IMR-90 (cell line): ENCODE data around the gene PLXNA4. TPM values are rescaled to one million over a fixed set of nuclear protein-coding genes. Genes with fewer than 3 reads are reported as not detected.

Experiments used
- ATAC-seq: fragments of 200-7000 bp; cut with Tn5 transposase; 2 replicates; pipeline ENCODE4 v1.9.1; 2020; ENCODE audit warnings: low read depth, mild to moderate bottlenecking, moderate library complexity
- BruUV-seq: library from RNA; stranded (reverse); fragments of 400-500 nt; replicated peaks from 2 replicates; lab custom pipeline; 2021; lab: Mats Ljungman, UMichigan
- CTCF ChIA-PET: fragments of 300-600 bp; formaldehyde crosslinking; extraction: SDS; loops from one replicate; lab custom pipeline; 2021; ENCODE audit warnings: antibody characterized with exemption; lab: Yijun Ruan, JAX
- POLR2A ChIA-PET: fragments of 300-600 bp; sonication (Branson Sonifier 250); formaldehyde crosslinking; loops from one replicate; lab custom pipeline; 2022; ENCODE audit warnings: antibody characterized with exemption; ENCODE audit not compliant: unreplicated experiment; lab: Charles Lee
- DNase-seq: peaks from one replicate; pipeline ENCODE4 v3.0.0; 2013
- H2AFZ ChIP-seq: replicated peaks from 2 replicates; pipeline ENCODE3; 2013; ENCODE audit warnings: low read length, mild to moderate bottlenecking; ENCODE audit not compliant: poor library complexity
- H2AK5ac ChIP-seq: 2 replicates; pipeline ENCODE4 v1.6.1; 2013; ENCODE audit warnings: low read depth, low read length, inconsistent platforms
- H2AK9ac ChIP-seq: replicated peaks from 2 replicates; pipeline ENCODE3; 2013; ENCODE audit warnings: mild to moderate bottlenecking, low read depth, low read length, moderate library complexity; ENCODE audit not compliant: poor library complexity
- H2BK120ac ChIP-seq: 2 replicates; pipeline ENCODE4 v1.6.1; 2013; ENCODE audit warnings: low read depth, low read length, inconsistent platforms
- H2BK15ac ChIP-seq: 3 replicates; pipeline ENCODE4 v1.6.1; 2013; ENCODE audit warnings: low read depth, low read length, inconsistent platforms
- H2BK20ac ChIP-seq: 2 replicates; pipeline ENCODE4 v1.6.1; 2013; ENCODE audit warnings: low read depth, mild to moderate bottlenecking, inconsistent platforms, low read length, moderate library complexity
- H2BK5ac ChIP-seq: 2 replicates; pipeline ENCODE4 v1.6.1; 2013; ENCODE audit warnings: mild to moderate bottlenecking, low read depth, low read length, inconsistent platforms; ENCODE audit not compliant: poor library complexity, severe bottlenecking
- H3K14ac ChIP-seq: replicated peaks from 2 replicates; pipeline ENCODE4 v1.6.1; 2013; ENCODE audit warnings: low read depth, low read length, inconsistent platforms
- H3K18ac ChIP-seq: 2 replicates; pipeline ENCODE4 v1.6.1; 2013; ENCODE audit warnings: low read depth, low read length, control low read depth
- H3K23ac ChIP-seq: 2 replicates; pipeline ENCODE4 v1.6.1; 2013; ENCODE audit warnings: low read depth, low read length, inconsistent platforms
- H3K27ac ChIP-seq: 2 replicates; pipeline ENCODE4 v1.5.1; 2013; ENCODE audit warnings: mild to moderate bottlenecking, control low read depth, low read length; ENCODE audit not compliant: insufficient read depth
- H3K27me3 ChIP-seq: 2 replicates; pipeline ENCODE4 v1.6.1; 2013; ENCODE audit warnings: low read length; ENCODE audit not compliant: control insufficient read depth, insufficient read depth
- H3K36me3 ChIP-seq: 2 replicates; pipeline ENCODE4 v1.6.1; 2013; ENCODE audit warnings: low read length, mixed read lengths; ENCODE audit not compliant: control insufficient read depth, insufficient read depth
- H3K4ac ChIP-seq: 2 replicates; pipeline ENCODE4 v1.6.1; 2013; ENCODE audit warnings: low read depth, low read length, inconsistent platforms
- H3K4me1 ChIP-seq: 2 replicates; pipeline ENCODE4 v1.6.1; 2013; ENCODE audit warnings: low read length, mixed read lengths; ENCODE audit not compliant: control insufficient read depth, insufficient read depth
- H3K4me2 ChIP-seq: 2 replicates; pipeline ENCODE4 v1.6.1; 2013; ENCODE audit warnings: low read depth, mild to moderate bottlenecking, control low read depth, low read length, moderate library complexity
- H3K4me3 ChIP-seq: 2 replicates; pipeline ENCODE4 v1.5.1; 2013; ENCODE audit warnings: low read depth, mild to moderate bottlenecking, control low read depth, low read length, moderate library complexity; ENCODE audit not compliant: insufficient read depth
- H3K56ac ChIP-seq: 2 replicates; pipeline ENCODE4 v1.6.1; 2013; ENCODE audit warnings: low read length, inconsistent platforms; ENCODE audit not compliant: insufficient read depth; ENCODE audit errors: extremely low read depth
- H3K79me1 ChIP-seq, 2 experiments: 2 replicates each; pipeline ENCODE4 v1.6.1; 2013; ENCODE audit warnings: low read length in 2 of 2, inconsistent platforms in 1 of 2, low read depth in 1 of 2
- H3K9ac ChIP-seq: 2 replicates; pipeline ENCODE4 v1.6.1; 2013; ENCODE audit warnings: low read depth, low read length, control low read depth
- H3K9me1 ChIP-seq: 2 replicates; pipeline ENCODE4 v1.6.1; 2013; ENCODE audit warnings: low read length, inconsistent platforms; ENCODE audit not compliant: insufficient read depth
- H3K9me3 ChIP-seq: 2 replicates; pipeline ENCODE4 v1.6.1; 2013; ENCODE audit warnings: low read length; ENCODE audit not compliant: control insufficient read depth, insufficient read depth
- H4K20me1 ChIP-seq: 2 replicates; pipeline ENCODE4 v1.6.1; 2013; ENCODE audit warnings: low read length, inconsistent platforms; ENCODE audit not compliant: insufficient read depth
- H4K5ac ChIP-seq: 2 replicates; pipeline ENCODE4 v1.6.1; 2013; ENCODE audit warnings: mild to moderate bottlenecking, low read depth, low read length, control low read depth
- H4K8ac ChIP-seq, 2 experiments: 2 replicates each; pipeline ENCODE4 v1.6.1; 2013; ENCODE audit warnings: low read depth in 2 of 2, low read length in 2 of 2, control low read depth in 1 of 2, inconsistent platforms in 1 of 2
- H4K91ac ChIP-seq: 2 replicates; pipeline ENCODE4 v1.6.1; 2013; ENCODE audit warnings: low read depth, low read length, inconsistent platforms; ENCODE audit not compliant: insufficient read depth
- CEBPB ChIP-seq: IDR thresholded peaks from 2 replicates; pipeline ENCODE4 v1.6.1; 2012; ENCODE audit warnings: low read depth, low read length, improper control_type of control experiment
- FOS ChIP-seq: fragments of 150-350 bp; IDR thresholded peaks from 2 replicates; pipeline ENCODE4 v1.6.1; 2016; ENCODE audit warnings: low read depth, low read length
- MAFK ChIP-seq: IDR thresholded peaks from 2 replicates; pipeline ENCODE4 v1.6.1; 2012; ENCODE audit warnings: low read depth, low read length, improper control_type of control experiment
- MAZ ChIP-seq: IDR thresholded peaks from 2 replicates; pipeline ENCODE4 v1.6.1; 2012; ENCODE audit warnings: low read depth, mild to moderate bottlenecking, low read length, improper control_type of control experiment, moderate library complexity, borderline replicate concordance
- POLR2A ChIP-seq: IDR thresholded peaks from 2 replicates; pipeline ENCODE4 v1.6.1; 2012; ENCODE audit warnings: mild to moderate bottlenecking, low read depth, low read length
- RAD21 ChIP-seq: IDR thresholded peaks from 2 replicates; pipeline ENCODE4 v1.6.1; 2012; ENCODE audit warnings: low read length, improper control_type of control experiment
- RCOR1 ChIP-seq: IDR thresholded peaks from 2 replicates; pipeline ENCODE4 v1.6.1; 2012; ENCODE audit warnings: mild to moderate bottlenecking, low read length, improper control_type of control experiment; ENCODE audit not compliant: insufficient replicate concordance
- WGBS, 2 experiments: methylation state at CpG; one replicate each; pipeline versions ENCODE4 v1.1.5 to v1.1.7; 2013; ENCODE audit warnings: missing lambda C conversion rate in 2 of 2; ENCODE audit not compliant: insufficient read length in 1 of 2; ENCODE audit errors: extremely low coverage in 2 of 2; 5-methylcytosine and 5-hydroxymethylcytosine counted together
- dilution Hi-C: fragments of 300-500 bp; cut with HindIII; formaldehyde crosslinking; loops from one replicate; pipeline ENCODE4 v1.14.3; 2018; ENCODE audit warnings: low sequenced_read_pairs; ENCODE audit not compliant: unreplicated experiment
- in situ Hi-C: fragments of 300-500 bp; cut with MboI; formaldehyde crosslinking; loops from 3 replicates; pipeline ENCODE4 v1.14.3; 2019; ENCODE audit warnings: low sequenced_read_pairs, inconsistent platforms, mixed read lengths
- intact Hi-C: fragments of 100-400 bp; cut with micrococcal nuclease; formaldehyde crosslinking; loops from 2 replicates; pipeline ENCODE4 v1.10.0; 2022
- polyA plus RNA-seq, 3 experiments: library from polyadenylated mRNA; depleted of rRNA; stranded (reverse); fragments of >200 nt; gene quantifications; 2 replicates each; pipeline ENCODE4 v1.2.3, GENCODE V29; 2012; ENCODE audit warnings: low replicate concordance in 1 of 3
- total RNA-seq: library from RNA; depleted of rRNA; stranded (reverse); fragments of >200 nt; gene quantifications from 2 replicates; pipeline ENCODE4 v1.2.3, GENCODE V29; 2012
- TF ChIP-seq, protein P1 (sequence below): conservative IDR thresholded peaks from 2 replicates; pipeline ENCODE4 v1.5.1; 2012; ENCODE audit warnings: mild to moderate bottlenecking, low read depth, low read length, improper control_type of control experiment
- TF ChIP-seq, protein P2 (sequence below): fragments of 150-350 bp; IDR thresholded peaks from 2 replicates; pipeline ENCODE4 v1.6.1; 2017; ENCODE audit warnings: mild to moderate bottlenecking, antibody characterized with exemption, low read length, low read depth
- TF ChIP-seq, protein P3 (sequence below): fragments of 150-350 bp; IDR thresholded peaks from 2 replicates; pipeline ENCODE4 v1.6.1; 2016; ENCODE audit warnings: low read depth, mild to moderate bottlenecking, low read length, moderate library complexity, borderline replicate concordance

PLXNA4 gene
- total and polyA plus RNA-seq, 2 of the 4 experiments (the other 2 are of a cell fraction), result under 0.01 TPM

DNA sequence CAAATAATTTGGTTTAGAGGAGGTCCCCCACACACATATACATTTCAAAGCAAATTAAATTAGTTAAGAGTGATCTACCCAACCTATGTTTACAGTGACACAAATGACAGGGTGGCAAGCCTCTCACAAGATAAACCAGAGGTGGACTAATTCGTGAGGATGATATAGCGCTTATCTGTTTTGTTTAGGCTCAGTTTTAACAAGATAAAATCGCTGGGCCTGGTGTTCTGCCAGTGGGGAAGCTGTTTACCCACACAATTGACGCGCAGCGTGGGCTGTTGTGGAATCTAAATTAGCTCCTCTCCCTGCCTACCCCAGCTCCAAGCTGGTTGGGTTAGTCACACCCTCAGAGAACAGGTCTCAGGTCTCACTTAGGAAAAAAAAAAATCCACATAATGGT is 16.7 kb upstream of the PLXNA4 start:
- no peaks in the 10 kb centered on the region for H3K9me1 ChIP-seq

More for the DNA sequence above, 16.7 kb upstream of the PLXNA4 start:
- ATAC-seq (no peak), DNase-seq (no peak)
- H4K8ac ChIP-seq, result no peak overlapping the region
- H3K27me3 ChIP-seq, result no peaks in the 10 kb centered on the region; the same call in 1 of the 2 replicates
- TF ChIP-seq MAFK, result no peak
- TF ChIP-seq, protein P1, sequence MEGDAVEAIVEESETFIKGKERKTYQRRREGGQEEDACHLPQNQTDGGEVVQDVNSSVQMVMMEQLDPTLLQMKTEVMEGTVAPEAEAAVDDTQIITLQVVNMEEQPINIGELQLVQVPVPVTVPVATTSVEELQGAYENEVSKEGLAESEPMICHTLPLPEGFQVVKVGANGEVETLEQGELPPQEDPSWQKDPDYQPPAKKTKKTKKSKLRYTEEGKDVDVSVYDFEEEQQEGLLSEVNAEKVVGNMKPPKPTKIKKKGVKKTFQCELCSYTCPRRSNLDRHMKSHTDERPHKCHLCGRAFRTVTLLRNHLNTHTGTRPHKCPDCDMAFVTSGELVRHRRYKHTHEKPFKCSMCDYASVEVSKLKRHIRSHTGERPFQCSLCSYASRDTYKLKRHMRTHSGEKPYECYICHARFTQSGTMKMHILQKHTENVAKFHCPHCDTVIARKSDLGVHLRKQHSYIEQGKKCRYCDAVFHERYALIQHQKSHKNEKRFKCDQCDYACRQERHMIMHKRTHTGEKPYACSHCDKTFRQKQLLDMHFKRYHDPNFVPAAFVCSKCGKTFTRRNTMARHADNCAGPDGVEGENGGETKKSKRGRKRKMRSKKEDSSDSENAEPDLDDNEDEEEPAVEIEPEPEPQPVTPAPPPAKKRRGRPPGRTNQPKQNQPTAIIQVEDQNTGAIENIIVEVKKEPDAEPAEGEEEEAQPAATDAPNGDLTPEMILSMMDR, result no peak
- no peak for TF ChIP-seq CEBPB
- TF ChIP-seq, protein P2, sequence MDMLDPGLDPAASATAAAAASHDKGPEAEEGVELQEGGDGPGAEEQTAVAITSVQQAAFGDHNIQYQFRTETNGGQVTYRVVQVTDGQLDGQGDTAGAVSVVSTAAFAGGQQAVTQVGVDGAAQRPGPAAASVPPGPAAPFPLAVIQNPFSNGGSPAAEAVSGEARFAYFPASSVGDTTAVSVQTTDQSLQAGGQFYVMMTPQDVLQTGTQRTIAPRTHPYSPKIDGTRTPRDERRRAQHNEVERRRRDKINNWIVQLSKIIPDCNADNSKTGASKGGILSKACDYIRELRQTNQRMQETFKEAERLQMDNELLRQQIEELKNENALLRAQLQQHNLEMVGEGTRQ, result no peak
- TF ChIP-seq, protein P3, sequence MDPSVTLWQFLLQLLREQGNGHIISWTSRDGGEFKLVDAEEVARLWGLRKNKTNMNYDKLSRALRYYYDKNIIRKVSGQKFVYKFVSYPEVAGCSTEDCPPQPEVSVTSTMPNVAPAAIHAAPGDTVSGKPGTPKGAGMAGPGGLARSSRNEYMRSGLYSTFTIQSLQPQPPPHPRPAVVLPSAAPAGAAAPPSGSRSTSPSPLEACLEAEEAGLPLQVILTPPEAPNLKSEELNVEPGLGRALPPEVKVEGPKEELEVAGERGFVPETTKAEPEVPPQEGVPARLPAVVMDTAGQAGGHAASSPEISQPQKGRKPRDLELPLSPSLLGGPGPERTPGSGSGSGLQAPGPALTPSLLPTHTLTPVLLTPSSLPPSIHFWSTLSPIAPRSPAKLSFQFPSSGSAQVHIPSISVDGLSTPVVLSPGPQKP, result no peak
- no peak for TF ChIP-seq RCOR1
- TF ChIP-seq MAZ, result no peak
- TF ChIP-seq FOS, result no peak
- no peak for TF ChIP-seq RAD21
- no peak for TF ChIP-seq POLR2A
- no peaks in the 10 kb centered on the region for H3K79me1 ChIP-seq
- in situ Hi-C loops (loop anchor here (25.0 kb wide), 1 partner anchor 631 kb away; no protein-coding TSS in a partner anchor), dilution Hi-C loops (no loop called here), intact Hi-C loops (no loop called here)
- no peaks in the 10 kb centered on the region for H3K4me1 ChIP-seq
- no peak overlapping the region for H2AFZ ChIP-seq
- H3K9ac ChIP-seq, result no peak overlapping the region
- H2AK5ac ChIP-seq, result no peak overlapping the region
- H2BK5ac ChIP-seq, result no peak overlapping the region
- no peak overlapping the region for H2BK20ac ChIP-seq
- H3K9me3 ChIP-seq, result no peaks in the 10 kb centered on the region
- no peak overlapping the region for H2AK9ac ChIP-seq
- no peak overlapping the region for H2BK15ac ChIP-seq
- no peak overlapping the region for H3K4me2 ChIP-seq
- BruUV-seq, result no TSS peak
- WGBS, 2 experiments, result no CpG with 5 or more reads among the region's 6 CpGs
- no peak overlapping the region for H3K14ac ChIP-seq
- no peak overlapping the region for H4K5ac ChIP-seq
- H2BK120ac ChIP-seq, result no peak overlapping the region
- H4K20me1 ChIP-seq, result no peaks in the 10 kb centered on the region
- H3K27ac ChIP-seq, result no peak overlapping the region
- no peak overlapping the region for H3K23ac ChIP-seq
- POLR2A ChIA-PET, result no interaction called here
- H3K56ac ChIP-seq, result no peak overlapping the region
- no peaks in the 10 kb centered on the region for H3K36me3 ChIP-seq
- no peak overlapping the region for H3K18ac ChIP-seq
- CTCF ChIA-PET, result no interaction called here
- no peak overlapping the region for H4K91ac ChIP-seq
- H3K4ac ChIP-seq, result no peak overlapping the region
- H3K4me3 ChIP-seq, result no peak overlapping the region
